Heart right ventricle (tissue), 16 donors: ENCODE results near the gene COL1A1. TPM values are rescaled to one million over a fixed set of nuclear protein-coding genes. Genes with fewer than 3 reads are reported as not detected.
A peak's percentile ranks its signal among the peaks of the same experiment; 100 is the strongest.

Experiments used
- ATAC-seq, 8 donors: fragments of 200-7000 bp; cut with Tn5 transposase; one replicate each; pipeline ENCODE4 v1.9.1; 2020; ENCODE audit warnings: mild to moderate bottlenecking in 8 of 8, moderate library complexity in 8 of 8, moderate number of reproducible peaks in 1 of 8
- DNase-seq, 2 donors: peaks; one replicate each; pipeline ENCODE4 v3.0.0-alpha.2; 2020
- H3K27ac ChIP-seq, 10 donors: fragments of 200-600 bp; sonication (generic) in 2 of 10; one replicate each; pipeline versions ENCODE4 v1.5.0 to v1.8.0; 2020 to 2022; ENCODE audit warnings: mild to moderate bottlenecking in 3 of 10
- H3K27me3 ChIP-seq, 7 donors: fragments of 200-600 bp; one replicate each; pipeline ENCODE4 v1.8.0; 2021 to 2022; ENCODE audit warnings: mild to moderate bottlenecking in 2 of 7
- H3K36me3 ChIP-seq, 9 donors: fragments of 200-600 bp; sonication (generic) in 1 of 9; one replicate each; pipeline versions ENCODE4 v1.5.0 to v1.8.0; 2020 to 2022; ENCODE audit warnings: mild to moderate bottlenecking in 2 of 9
- H3K4me1 ChIP-seq, 9 donors: fragments of 200-600 bp; sonication (generic) in 1 of 9; one replicate each; pipeline versions ENCODE4 v1.5.0 to v1.8.0; 2020 to 2022; ENCODE audit warnings: mild to moderate bottlenecking in 4 of 9
- H3K4me3 ChIP-seq, 10 donors: fragments of 200-600 bp; sonication (generic) in 2 of 10; one replicate each; pipeline versions ENCODE4 v1.5.0 to v1.8.0; 2020 to 2022; ENCODE audit warnings: mild to moderate bottlenecking in 7 of 10, moderate library complexity in 2 of 10
- H3K9me3 ChIP-seq, 11 donors: fragments of 200-600 bp in 10 of 11; sonication (generic) in 2 of 11; one replicate each; pipeline versions ENCODE4 v1.5.0 to v1.8.0; 2013 to 2022; ENCODE audit warnings: mild to moderate bottlenecking in 2 of 11, control low read depth in 1 of 11, moderate library complexity in 1 of 11
- CTCF ChIP-seq, 9 donors: fragments of 200-600 bp; sonication (generic) in 2 of 9; IDR thresholded peaks; one replicate each; pipeline versions ENCODE4 v1.5.0 to v1.8.0; 2021 to 2022; ENCODE audit warnings: antibody characterized with exemption in 9 of 9, mild to moderate bottlenecking in 5 of 9, moderate library complexity in 1 of 9
- WGBS, 2 donors: extraction: QIAGEN DNeasy Blood & Tissue Kit; methylation state at CpG; one replicate each; pipeline ENCODE4 v1.1.7; 2013; ENCODE audit warnings: inconsistent platforms in 1 of 2; 5-methylcytosine and 5-hydroxymethylcytosine counted together
- intact Hi-C, 10 donors: fragments of 100-400 bp; cut with DNase I; formaldehyde crosslinking; loops; one replicate each; pipeline versions ENCODE4 v1.11.1 to v1.14.2; 2022
- polyA plus RNA-seq, 2 donors: library from polyadenylated mRNA; stranded (reverse); fragments of 200-250 nt; gene quantifications; one replicate each; pipeline ENCODE4 v1.2.3, GENCODE V29; 2013
- total RNA-seq, 10 donors: library from RNA; stranded (reverse); fragmentation: NEBNext Ultra II Directional in 3 of 10; extraction: Animal tissue kit (Norgen Biotek cat#: 25700) in 3 of 10; gene quantifications; one replicate each; pipeline versions ENCODE4 v1.2.1 to v1.2.4, GENCODE V29; 2021 to 2023
- donor health status: Arrhythmogenic right ventricular cardiomyopathy.
- donor health status: ischemic (EF 13 %, LVEDD 7.1; RV severe dilation, severe dysfunction).
- donor health status: healthy with polysubstance abuse.
- donor health status: DM: no; HTN: yes; CAD: no.
- donor health status: DM: no; HTN: no; CAD: no.
- donor health status: ischemic (EF 25% LVEDD 6.9; RV normal size, moderate dysfunction).
- donor health status: ischemic (EF 25% LVEDD 5.7; RV mildly dilated, moderate dysfunction).
- donor health status: healthy.
- donor health status: DM: yes; HTN: yes; CAD: no.
- donor health status: Ischemic cardiomyopathy.
- donor health status: ischemic (EF 35%, LVEDD 5.7; RV mildly dilated, moderate dysfunction).
- donor health status: nonischemic (EF 11% LVEDD 7.7; RV severe dilation, severe dysfunction).
- donor health status: DM: yes; HTN: yes; CAD: no.
- donor health status: PGD.
- donor health status: ischemic (EF 29% LVEDD 5.4; RV normal size, mild dysfunction).
- donor health status: nonischemic (EF 23%, LVEDD 6.1; RV moderate dilation, normal function).

Gene COL1A1
- total and polyA plus RNA-seq, 12 donors = 30.2 to 455 (median 45.9) TPM

- DNase-seq = no peak
- Histone ChIP-seq H3K9me3 (no peaks in the 10 kb centered on the region), H3K27ac (peak overlapping the region in 1 of 10 donors; percentile 62), H3K4me1 (peaks cover 3 to 61% (median 33%) of the 10 kb centered on the region in 9 donors), H3K27me3 (peaks cover 0 to 14% (median 10%) of the 10 kb centered on the region in 7 donors), H3K4me3 (no peak overlapping the region), H3K36me3 (no peaks in the 10 kb centered on the region)
- WGBS, 2 donors = 74 to 84% methylated on average over 9 of the region's 9 CpGs
- ATAC-seq = no peak
- intact Hi-C loops = no loop called here
- TF ChIP-seq CTCF (IDR thresholded peaks at IDR 0.05) = no peak
Observed at GRCh38 chr17:50213026-50214022, 11.9 kb upstream of the COL1A1 start.

DNA sequence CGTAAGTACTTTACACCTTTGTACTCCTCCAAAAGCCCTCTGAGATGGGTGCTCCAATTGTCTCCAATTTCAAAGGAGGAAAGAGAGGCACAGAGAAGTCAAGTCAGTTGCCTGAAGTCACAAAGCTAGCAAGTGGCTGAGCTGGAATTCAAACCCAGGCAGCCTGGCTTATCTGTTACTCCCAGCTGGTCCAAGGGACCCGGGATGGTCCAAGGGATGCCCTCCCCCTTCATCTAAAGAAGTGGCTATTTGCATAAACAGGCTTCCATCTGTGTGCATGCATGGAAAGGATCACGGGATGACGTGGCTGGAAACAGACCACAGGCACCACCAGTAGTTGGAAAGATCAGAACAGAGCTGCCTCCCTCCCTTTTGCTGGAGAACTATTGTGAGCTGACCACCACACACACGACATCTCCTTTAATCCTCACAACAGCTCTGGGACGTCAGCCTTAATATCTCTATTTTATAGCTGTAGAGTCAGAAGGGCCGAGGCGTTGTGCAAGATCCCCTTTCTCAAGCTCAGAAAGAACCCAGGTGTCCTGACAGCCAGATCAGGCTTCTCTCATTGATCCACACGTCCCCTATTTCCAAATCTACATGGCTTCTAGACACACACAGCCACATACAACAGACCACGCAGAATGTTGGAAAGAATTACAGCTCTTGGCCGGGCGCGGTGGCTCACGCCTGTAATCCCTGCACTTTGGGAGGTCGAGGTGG lies 10.9 kb upstream of the COL1A1 start:
- Histone ChIP-seq H3K27me3 (peaks cover 0 to 23% (median 15%) of the 10 kb centered on the region in 7 donors), H3K9me3 (no peaks in the 10 kb centered on the region), H3K27ac (peak overlapping the region in 6 of 10 donors; percentile 37 to 86 (median 76)), H3K36me3 (no peaks in the 10 kb centered on the region), H3K4me3 (no peak overlapping the region), H3K4me1 (peaks cover 3 to 60% (median 36%) of the 10 kb centered on the region in 9 donors)
- WGBS, 2 donors = 64 to 76% methylated on average over 15 of the region's 15 CpGs
- ATAC-seq = no peak
- no peak for DNase-seq
- TF ChIP-seq CTCF (IDR thresholded peaks at IDR 0.05) = no peak
- intact Hi-C loops = no loop called here

DNA sequence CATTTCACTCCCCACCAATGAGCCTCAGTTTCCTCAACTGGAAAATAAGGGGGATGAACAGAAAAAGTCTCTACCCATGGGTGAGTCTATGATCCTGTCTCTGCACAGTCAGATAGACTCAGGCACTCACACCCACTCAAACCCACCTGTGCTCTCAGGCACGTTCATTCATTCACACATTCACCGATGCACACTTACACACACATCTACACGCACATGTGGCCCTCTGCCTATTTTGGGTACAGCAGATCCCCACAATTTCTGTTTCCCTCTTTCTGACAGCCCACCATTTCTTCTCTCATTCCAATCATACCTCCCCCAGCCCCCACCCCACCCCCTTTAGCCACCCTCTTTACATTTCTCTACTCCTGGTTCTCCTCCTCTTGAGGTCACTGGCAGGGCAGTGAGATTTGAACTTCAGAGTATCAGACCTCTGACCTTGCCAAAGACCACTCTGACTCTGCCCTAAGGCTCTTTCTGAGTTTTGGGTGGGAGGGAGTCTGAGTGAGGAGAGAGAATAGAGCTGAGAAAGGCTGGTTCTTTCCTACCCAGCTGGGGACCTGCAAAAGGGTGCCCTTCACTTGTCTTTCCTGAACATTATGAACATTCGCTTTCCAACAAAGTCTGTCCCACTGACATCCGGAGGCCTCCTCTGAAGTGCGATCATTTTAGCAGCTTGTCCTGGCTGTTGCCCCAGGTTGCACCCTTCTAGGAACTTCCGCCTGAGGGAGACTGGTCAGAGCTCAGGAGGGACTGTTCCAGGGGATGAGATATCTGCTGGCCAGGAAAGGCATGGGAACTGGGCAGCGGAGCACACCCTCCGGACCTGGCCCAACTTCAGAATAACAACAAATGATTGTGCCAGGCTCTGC lies 10.1 kb upstream of the COL1A1 start:
- Histone ChIP-seq H3K9me3 (no peaks in the 10 kb centered on the region), H3K4me3 (no peak overlapping the region), H3K36me3 (no peaks in the 10 kb centered on the region), H3K4me1 (peaks cover 3 to 68% (median 43%) of the 10 kb centered on the region in 9 donors), H3K27ac (peak overlapping the region in 8 of 10 donors; percentile 50 to 90 (median 84)), H3K27me3 (peaks cover 0 to 31% (median 20%) of the 10 kb centered on the region in 7 donors)
- intact Hi-C loops = no loop called here
- TF ChIP-seq CTCF (IDR thresholded peaks at IDR 0.05) = no peak
- ATAC-seq (peak in 2 of 8 donors; percentile 23 to 29), DNase-seq (no peak)
- 40 to 54% methylated on average over 9 of the region's 9 CpGs for WGBS, 2 donors
